SK-N-SH treated with all-trans-retinoic acid at 6 μM for 48 hours (cell line): ENCODE results near the gene NANOGP8.

Source experiments
- ATAC-seq: fragments of 200-7000 bp; cut with Tn5 transposase; 3 replicates; pipeline ENCODE4 v1.9.1; 2020; ENCODE audit warnings: mild to moderate bottlenecking, moderate library complexity
- ARNTL ChIP-seq: fragments of 450-650 bp; formaldehyde crosslinking; IDR thresholded peaks from 2 replicates; pipeline ENCODE4 v1.5.0; 2020; ENCODE audit warnings: low read depth, mild to moderate bottlenecking, moderate library complexity, borderline replicate concordance
- CSDC2 ChIP-seq: fragments of 250-450 bp; sonication (Bioruptor Pico); IDR thresholded peaks from 2 replicates; pipeline ENCODE4 v1.5.0; 2020; ENCODE audit warnings: mild to moderate bottlenecking, moderate library complexity
- ESRRG ChIP-seq: fragments of 250-450 bp; sonication (Bioruptor Pico); IDR thresholded peaks from 2 replicates; pipeline ENCODE4 v1.6.1; 2021; ENCODE audit warnings: mild to moderate bottlenecking
- GLIS3 ChIP-seq: fragments of 250-450 bp; sonication (Bioruptor Pico); IDR thresholded peaks from 2 replicates; pipeline ENCODE4 v1.5.0; 2020; ENCODE audit warnings: mild to moderate bottlenecking, moderate library complexity
- ISL1 ChIP-seq: fragments of 250-450 bp; sonication (Bioruptor Pico); IDR thresholded peaks from 2 replicates; pipeline ENCODE4 v2.1.2; 2022; ENCODE audit warnings: mild to moderate bottlenecking, moderate library complexity
- OSR1 ChIP-seq: fragments of 250-450 bp; sonication (Bioruptor Pico); IDR thresholded peaks from 2 replicates; pipeline ENCODE4 v1.8.0; 2022; ENCODE audit warnings: moderate library complexity, mild to moderate bottlenecking, inconsistent platforms
- PPARA ChIP-seq: fragments of 250-450 bp; sonication (Bioruptor Pico); IDR thresholded peaks from 2 replicates; pipeline ENCODE4 v1.5.0; 2020; ENCODE audit warnings: mild to moderate bottlenecking, borderline replicate concordance
- SNAI2 ChIP-seq: fragments of 250-450 bp; sonication (Bioruptor Pico); IDR thresholded peaks from 2 replicates; pipeline ENCODE4 v1.5.0; 2020; ENCODE audit warnings: mild to moderate bottlenecking, moderate library complexity
- TCF4 ChIP-seq: fragments of 250-450 bp; sonication (Bioruptor Pico); IDR thresholded peaks from 2 replicates; pipeline ENCODE4 v1.8.0; 2021; ENCODE audit warnings: mild to moderate bottlenecking, moderate library complexity, borderline replicate concordance
- TOX ChIP-seq: fragments of 250-450 bp; sonication (Bioruptor Pico); IDR thresholded peaks from 2 replicates; pipeline ENCODE4 v1.8.0; 2021; ENCODE audit warnings: mild to moderate bottlenecking, moderate library complexity, borderline replicate concordance
- ZFP3 ChIP-seq: fragments of 250-450 bp; sonication (Bioruptor Pico); IDR thresholded peaks from 2 replicates; pipeline ENCODE4 v1.5.0; 2020; ENCODE audit warnings: mild to moderate bottlenecking, moderate library complexity
- ZFP30 ChIP-seq: fragments of 450-650 bp; formaldehyde crosslinking; IDR thresholded peaks from 2 replicates; pipeline ENCODE4 v1.5.0; 2022; ENCODE audit warnings: mild to moderate bottlenecking, moderate library complexity
- ZNF565 ChIP-seq: fragments of 450-650 bp; formaldehyde crosslinking; conservative IDR thresholded peaks from 2 replicates; pipeline ENCODE4 v1.5.0; 2020; ENCODE audit warnings: low read depth, mild to moderate bottlenecking, moderate library complexity
- ZNF70 ChIP-seq: fragments of 450-650 bp; formaldehyde crosslinking; IDR thresholded peaks from 2 replicates; pipeline ENCODE4 v1.5.0; 2020; ENCODE audit warnings: mild to moderate bottlenecking, moderate library complexity
- TF ChIP-seq, protein P1 (sequence below): fragments of 250-450 bp; sonication (Bioruptor Pico); IDR thresholded peaks from 2 replicates; pipeline ENCODE4 v1.8.0; 2020; ENCODE audit warnings: mild to moderate bottlenecking, moderate library complexity, borderline replicate concordance
- TF ChIP-seq, protein P2 (sequence below): fragments of 250-450 bp; sonication (Bioruptor Pico); IDR thresholded peaks from 2 replicates; pipeline ENCODE4 v1.8.0; 2021; ENCODE audit warnings: low read depth, mild to moderate bottlenecking, moderate library complexity, borderline replicate concordance
- TF ChIP-seq, protein P3 (sequence below): fragments of 250-450 bp; sonication (Bioruptor Pico); IDR thresholded peaks from 2 replicates; pipeline ENCODE4 v1.5.1; 2020; ENCODE audit warnings: low read depth, mild to moderate bottlenecking, moderate library complexity
- TF ChIP-seq, protein P4 (sequence below): fragments of 250-450 bp; sonication (Bioruptor Pico); IDR thresholded peaks from 2 replicates; pipeline ENCODE4 v1.5.1; 2021; ENCODE audit warnings: mild to moderate bottlenecking, moderate library complexity
- TF ChIP-seq, protein P5 (sequence below): fragments of 250-450 bp; sonication (Bioruptor Pico); IDR thresholded peaks from 2 replicates; pipeline ENCODE4 v1.5.0; 2020; ENCODE audit warnings: mild to moderate bottlenecking, moderate library complexity

The NANOGP8 gene

DNA sequence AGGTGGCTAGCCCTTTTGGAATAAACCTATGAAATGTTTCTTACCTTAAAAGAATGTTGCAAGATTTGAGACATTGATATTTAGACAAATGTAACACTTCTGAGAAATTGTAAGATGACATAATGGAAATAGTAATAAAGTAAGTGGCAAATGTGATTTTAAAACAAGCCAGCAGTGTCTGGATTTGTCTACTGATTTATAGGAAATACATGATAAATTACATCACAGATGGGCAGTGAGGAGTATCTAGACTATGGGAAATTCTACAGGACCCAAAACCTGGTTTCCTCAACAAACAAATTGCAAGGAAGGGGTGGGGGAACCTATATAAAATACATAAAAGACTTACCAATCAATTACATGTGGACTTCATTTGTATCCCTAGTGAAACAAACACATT is 37.1 kb downstream of the NANOGP8 start:
- TF ChIP-seq ARNTL (CRISPR knock-in tag) (no peak), PPARA (CRISPR knock-in tag) (no peak), ZNF565 (no peak), ESRRG (CRISPR knock-in tag) (no peak), ZNF70 (CRISPR knock-in tag) (no peak), CSDC2 (no peak), GLIS3 (CRISPR knock-in tag) (no peak)
- TF ChIP-seq, protein P1, sequence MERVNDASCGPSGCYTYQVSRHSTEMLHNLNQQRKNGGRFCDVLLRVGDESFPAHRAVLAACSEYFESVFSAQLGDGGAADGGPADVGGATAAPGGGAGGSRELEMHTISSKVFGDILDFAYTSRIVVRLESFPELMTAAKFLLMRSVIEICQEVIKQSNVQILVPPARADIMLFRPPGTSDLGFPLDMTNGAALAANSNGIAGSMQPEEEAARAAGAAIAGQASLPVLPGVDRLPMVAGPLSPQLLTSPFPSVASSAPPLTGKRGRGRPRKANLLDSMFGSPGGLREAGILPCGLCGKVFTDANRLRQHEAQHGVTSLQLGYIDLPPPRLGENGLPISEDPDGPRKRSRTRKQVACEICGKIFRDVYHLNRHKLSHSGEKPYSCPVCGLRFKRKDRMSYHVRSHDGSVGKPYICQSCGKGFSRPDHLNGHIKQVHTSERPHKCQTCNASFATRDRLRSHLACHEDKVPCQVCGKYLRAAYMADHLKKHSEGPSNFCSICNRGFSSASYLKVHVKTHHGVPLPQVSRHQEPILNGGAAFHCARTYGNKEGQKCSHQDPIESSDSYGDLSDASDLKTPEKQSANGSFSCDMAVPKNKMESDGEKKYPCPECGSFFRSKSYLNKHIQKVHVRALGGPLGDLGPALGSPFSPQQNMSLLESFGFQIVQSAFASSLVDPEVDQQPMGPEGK (CRISPR knock-in tag) = no peak
- TF ChIP-seq, protein P2, sequence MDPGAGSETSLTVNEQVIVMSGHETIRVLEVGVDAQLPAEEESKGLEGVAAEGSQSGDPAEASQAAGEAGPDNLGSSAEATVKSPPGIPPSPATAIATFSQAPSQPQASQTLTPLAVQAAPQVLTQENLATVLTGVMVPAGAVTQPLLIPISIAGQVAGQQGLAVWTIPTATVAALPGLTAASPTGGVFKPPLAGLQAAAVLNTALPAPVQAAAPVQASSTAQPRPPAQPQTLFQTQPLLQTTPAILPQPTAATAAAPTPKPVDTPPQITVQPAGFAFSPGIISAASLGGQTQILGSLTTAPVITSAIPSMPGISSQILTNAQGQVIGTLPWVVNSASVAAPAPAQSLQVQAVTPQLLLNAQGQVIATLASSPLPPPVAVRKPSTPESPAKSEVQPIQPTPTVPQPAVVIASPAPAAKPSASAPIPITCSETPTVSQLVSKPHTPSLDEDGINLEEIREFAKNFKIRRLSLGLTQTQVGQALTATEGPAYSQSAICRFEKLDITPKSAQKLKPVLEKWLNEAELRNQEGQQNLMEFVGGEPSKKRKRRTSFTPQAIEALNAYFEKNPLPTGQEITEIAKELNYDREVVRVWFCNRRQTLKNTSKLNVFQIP = no peak
- TF ChIP-seq, protein P3, sequence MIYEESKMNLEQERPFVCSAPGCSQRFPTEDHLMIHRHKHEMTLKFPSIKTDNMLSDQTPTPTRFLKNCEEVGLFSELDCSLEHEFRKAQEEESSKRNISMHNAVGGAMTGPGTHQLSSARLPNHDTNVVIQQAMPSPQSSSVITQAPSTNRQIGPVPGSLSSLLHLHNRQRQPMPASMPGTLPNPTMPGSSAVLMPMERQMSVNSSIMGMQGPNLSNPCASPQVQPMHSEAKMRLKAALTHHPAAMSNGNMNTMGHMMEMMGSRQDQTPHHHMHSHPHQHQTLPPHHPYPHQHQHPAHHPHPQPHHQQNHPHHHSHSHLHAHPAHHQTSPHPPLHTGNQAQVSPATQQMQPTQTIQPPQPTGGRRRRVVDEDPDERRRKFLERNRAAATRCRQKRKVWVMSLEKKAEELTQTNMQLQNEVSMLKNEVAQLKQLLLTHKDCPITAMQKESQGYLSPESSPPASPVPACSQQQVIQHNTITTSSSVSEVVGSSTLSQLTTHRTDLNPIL (CRISPR knock-in tag) = no peak
- TF ChIP-seq, protein P4, sequence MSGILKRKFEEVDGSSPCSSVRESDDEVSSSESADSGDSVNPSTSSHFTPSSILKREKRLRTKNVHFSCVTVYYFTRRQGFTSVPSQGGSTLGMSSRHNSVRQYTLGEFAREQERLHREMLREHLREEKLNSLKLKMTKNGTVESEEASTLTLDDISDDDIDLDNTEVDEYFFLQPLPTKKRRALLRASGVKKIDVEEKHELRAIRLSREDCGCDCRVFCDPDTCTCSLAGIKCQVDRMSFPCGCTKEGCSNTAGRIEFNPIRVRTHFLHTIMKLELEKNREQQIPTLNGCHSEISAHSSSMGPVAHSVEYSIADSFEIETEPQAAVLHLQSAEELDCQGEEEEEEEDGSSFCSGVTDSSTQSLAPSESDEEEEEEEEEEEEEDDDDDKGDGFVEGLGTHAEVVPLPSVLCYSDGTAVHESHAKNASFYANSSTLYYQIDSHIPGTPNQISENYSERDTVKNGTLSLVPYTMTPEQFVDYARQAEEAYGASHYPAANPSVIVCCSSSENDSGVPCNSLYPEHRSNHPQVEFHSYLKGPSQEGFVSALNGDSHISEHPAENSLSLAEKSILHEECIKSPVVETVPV (CRISPR knock-in tag) = no peak
- TF ChIP-seq, all 23 proteins: peak for 0
- no peak for ATAC-seq

DNA sequence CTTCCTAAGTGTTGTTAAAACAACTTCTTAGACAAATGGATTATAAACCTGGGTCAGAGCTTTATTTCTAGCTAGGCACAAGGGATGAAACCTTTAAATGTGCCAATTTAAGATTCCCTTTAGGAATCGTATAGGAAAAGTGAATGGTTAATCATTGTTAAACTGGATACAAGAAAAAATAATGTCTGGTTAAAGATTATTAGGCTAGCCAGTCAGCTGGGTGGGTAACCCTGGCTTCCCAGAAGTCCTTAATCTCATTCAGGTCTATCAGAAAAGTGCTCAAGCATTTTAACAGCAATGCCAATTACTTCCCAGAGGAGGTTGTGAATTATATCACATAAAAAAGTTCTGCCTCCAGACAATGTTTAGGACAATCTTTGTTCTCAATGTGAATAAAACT is 37.6 kb downstream of the NANOGP8 start:
- TF ChIP-seq, protein P4 (CRISPR knock-in tag) = no peak
- TF ChIP-seq ZNF565 = no peak
- no peak for TF ChIP-seq ZFP30 (CRISPR knock-in tag)
- TF ChIP-seq OSR1 (CRISPR knock-in tag) = no peak
- TF ChIP-seq, protein P5, sequence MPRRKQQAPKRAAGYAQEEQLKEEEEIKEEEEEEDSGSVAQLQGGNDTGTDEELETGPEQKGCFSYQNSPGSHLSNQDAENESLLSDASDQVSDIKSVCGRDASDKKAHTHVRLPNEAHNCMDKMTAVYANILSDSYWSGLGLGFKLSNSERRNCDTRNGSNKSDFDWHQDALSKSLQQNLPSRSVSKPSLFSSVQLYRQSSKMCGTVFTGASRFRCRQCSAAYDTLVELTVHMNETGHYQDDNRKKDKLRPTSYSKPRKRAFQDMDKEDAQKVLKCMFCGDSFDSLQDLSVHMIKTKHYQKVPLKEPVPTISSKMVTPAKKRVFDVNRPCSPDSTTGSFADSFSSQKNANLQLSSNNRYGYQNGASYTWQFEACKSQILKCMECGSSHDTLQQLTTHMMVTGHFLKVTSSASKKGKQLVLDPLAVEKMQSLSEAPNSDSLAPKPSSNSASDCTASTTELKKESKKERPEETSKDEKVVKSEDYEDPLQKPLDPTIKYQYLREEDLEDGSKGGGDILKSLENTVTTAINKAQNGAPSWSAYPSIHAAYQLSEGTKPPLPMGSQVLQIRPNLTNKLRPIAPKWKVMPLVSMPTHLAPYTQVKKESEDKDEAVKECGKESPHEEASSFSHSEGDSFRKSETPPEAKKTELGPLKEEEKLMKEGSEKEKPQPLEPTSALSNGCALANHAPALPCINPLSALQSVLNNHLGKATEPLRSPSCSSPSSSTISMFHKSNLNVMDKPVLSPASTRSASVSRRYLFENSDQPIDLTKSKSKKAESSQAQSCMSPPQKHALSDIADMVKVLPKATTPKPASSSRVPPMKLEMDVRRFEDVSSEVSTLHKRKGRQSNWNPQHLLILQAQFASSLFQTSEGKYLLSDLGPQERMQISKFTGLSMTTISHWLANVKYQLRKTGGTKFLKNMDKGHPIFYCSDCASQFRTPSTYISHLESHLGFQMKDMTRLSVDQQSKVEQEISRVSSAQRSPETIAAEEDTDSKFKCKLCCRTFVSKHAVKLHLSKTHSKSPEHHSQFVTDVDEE = no peak
- no peak for TF ChIP-seq ISL1 (CRISPR knock-in tag)
- TF ChIP-seq SNAI2 = no peak
- no peak for TF ChIP-seq GLIS3 (CRISPR knock-in tag)
- TF ChIP-seq TCF4 (CRISPR knock-in tag) = no peak
- TF ChIP-seq, protein P2 = no peak
- TF ChIP-seq ZFP3 (CRISPR knock-in tag) = no peak
- TF ChIP-seq TOX (CRISPR knock-in tag) = no peak
- TF ChIP-seq PPARA (CRISPR knock-in tag) = no peak
- TF ChIP-seq, all 23 proteins: peak for 0
- no peak for ATAC-seq
